Pancreas (tissue), 10 donors: Measurements from ENCODE around the gene TIMELESS. TPM values are rescaled to one million over a fixed set of nuclear protein-coding genes. Genes with fewer than 3 reads are reported as not detected.
A peak's percentile ranks its signal among the peaks of the same experiment; 100 is the strongest.

ENCODE experiments used
- ATAC-seq, 4 donors: fragments of 200-7000 bp; cut with Tn5 transposase; one replicate each; pipeline versions ENCODE4 v1.8.0 to v1.9.1; 2020; ENCODE audit warnings: mild to moderate bottlenecking in 4 of 4, moderate library complexity in 4 of 4
- DNase-seq, 6 donors: peaks; one replicate each; pipeline ENCODE4 v3.0.0-alpha.2; 2020
- FAIRE-seq: peaks from 2 replicates; lab custom pipeline; 2012; peaks lifted over from hg19 to GRCh38; lab: Jason Lieb, UNC
- H3K27ac ChIP-seq, 4 donors: fragments of 200-600 bp; sonication (generic); 1 replicate in 3 of 4; 2 replicates in 1 of 4; pipeline versions ENCODE4 v1.5.0 to v1.8.0; 2020
- H3K27me3 ChIP-seq, 4 donors: fragments of 200-600 bp; one replicate each; pipeline ENCODE4 v1.8.0; 2021
- H3K36me3 ChIP-seq, 3 donors: fragments of 200-600 bp; sonication (generic) in 1 of 3; one replicate each; pipeline versions ENCODE4 v1.5.0 to v1.8.0; 2020 to 2021
- H3K4me1 ChIP-seq, 3 donors: fragments of 200-600 bp; one replicate each; pipeline ENCODE4 v1.8.0; 2021
- H3K4me3 ChIP-seq, 4 donors: fragments of 200-600 bp; sonication (generic) in 2 of 4; one replicate each; pipeline versions ENCODE4 v1.5.0 to v1.8.0; 2020 to 2021
- H3K9me3 ChIP-seq, 4 donors: fragments of 200-600 bp; one replicate each; pipeline ENCODE4 v1.8.0; 2021
- WGBS, 2 donors: extraction: QIAGEN DNeasy Blood & Tissue Kit; methylation state at CpG; one replicate each; pipeline ENCODE4 v1.1.7; 2013; 5-methylcytosine and 5-hydroxymethylcytosine counted together
- intact Hi-C, 3 donors: fragments of 100-400 bp; cut with DNase I; formaldehyde crosslinking; loops; one replicate each; pipeline versions ENCODE4 v1.11.1 to v1.14.2; 2022
- polyA plus RNA-seq, 2 donors: library from polyadenylated mRNA; stranded (reverse); fragments of 200-250 nt; gene quantifications; one replicate each; pipeline ENCODE4 v1.2.3, GENCODE V29; 2013
- total RNA-seq, 6 donors: library from RNA; stranded (reverse); fragmentation: NEBNext Ultra II Directional in 4 of 6; extraction: Animal tissue kit (Norgen Biotek cat#: 25700) in 4 of 6; gene quantifications; one replicate each; pipeline versions ENCODE4 v1.2.1 to v1.2.4, GENCODE V29; 2021 to 2023
- TF ChIP-seq, protein P1 (sequence below), 4 donors: fragments of 200-600 bp; sonication (generic) in 3 of 4; IDR thresholded peaks; one replicate each; pipeline versions ENCODE4 v1.5.0 to v1.8.0; 2021; ENCODE audit warnings: antibody characterized with exemption in 4 of 4
- donor health status: healthy with polysubstance abuse.
- donor health status: DM: no; HTN: no; CAD: no; lungs with moderate emphysema.
- donor health status: DM: no; HTN: no; CAD: no.
- donor health status: control.
- donor health status: control.
- donor health status: Bipolar disorder and iron deficiency.
- donor health status: DM: yes; HTN: yes; CAD: no.
- donor health status: DM: no; HTN: no; CAD: no.
- donor health status: DM: no; HTN: no; CAD: no.
- donor health status: DM: yes; HTN: yes; CAD: no.

TIMELESS gene
- total and polyA plus RNA-seq, 8 donors = 3.7 to 7.6 (median 5.0) TPM

DNA sequence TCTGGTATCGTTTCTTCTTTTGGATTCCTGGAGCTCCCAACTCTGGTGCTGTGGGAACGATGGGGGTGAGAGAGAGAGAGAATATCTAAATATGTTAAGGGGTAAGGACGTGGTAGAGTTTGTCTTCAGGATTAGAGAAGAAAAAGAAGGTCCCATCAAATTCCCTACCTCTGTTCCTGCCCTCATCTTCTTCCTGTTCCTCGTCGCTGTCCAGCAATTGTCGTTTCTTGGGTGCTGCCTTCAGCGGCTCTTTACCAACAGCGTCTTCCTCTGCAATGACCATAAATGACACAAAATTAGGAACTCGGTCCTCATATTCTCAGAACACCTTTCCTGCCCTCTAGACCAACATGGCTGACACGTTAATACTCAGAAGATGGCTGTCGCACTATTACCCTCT, 31.5 kb downstream of the TIMELESS start:
- Histone ChIP-seq H3K36me3 (no peaks in the 10 kb centered on the region), H3K27ac (no peak overlapping the region), H3K4me1 (no peaks in the 10 kb centered on the region), H3K4me3 (no peak overlapping the region), H3K9me3 (no peaks in the 10 kb centered on the region), H3K27me3 (no peaks in the 10 kb centered on the region)
- no peak for DNase-seq
- TF ChIP-seq, protein P1, sequence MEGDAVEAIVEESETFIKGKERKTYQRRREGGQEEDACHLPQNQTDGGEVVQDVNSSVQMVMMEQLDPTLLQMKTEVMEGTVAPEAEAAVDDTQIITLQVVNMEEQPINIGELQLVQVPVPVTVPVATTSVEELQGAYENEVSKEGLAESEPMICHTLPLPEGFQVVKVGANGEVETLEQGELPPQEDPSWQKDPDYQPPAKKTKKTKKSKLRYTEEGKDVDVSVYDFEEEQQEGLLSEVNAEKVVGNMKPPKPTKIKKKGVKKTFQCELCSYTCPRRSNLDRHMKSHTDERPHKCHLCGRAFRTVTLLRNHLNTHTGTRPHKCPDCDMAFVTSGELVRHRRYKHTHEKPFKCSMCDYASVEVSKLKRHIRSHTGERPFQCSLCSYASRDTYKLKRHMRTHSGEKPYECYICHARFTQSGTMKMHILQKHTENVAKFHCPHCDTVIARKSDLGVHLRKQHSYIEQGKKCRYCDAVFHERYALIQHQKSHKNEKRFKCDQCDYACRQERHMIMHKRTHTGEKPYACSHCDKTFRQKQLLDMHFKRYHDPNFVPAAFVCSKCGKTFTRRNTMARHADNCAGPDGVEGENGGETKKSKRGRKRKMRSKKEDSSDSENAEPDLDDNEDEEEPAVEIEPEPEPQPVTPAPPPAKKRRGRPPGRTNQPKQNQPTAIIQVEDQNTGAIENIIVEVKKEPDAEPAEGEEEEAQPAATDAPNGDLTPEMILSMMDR (IDR thresholded peaks at IDR 0.05) = no peak
- no peak for FAIRE-seq
- intact Hi-C loops = no loop called here
- WGBS, 2 donors = 93 to 96% methylated on average over 11 of the region's 11 CpGs
- no peak for ATAC-seq

DNA sequence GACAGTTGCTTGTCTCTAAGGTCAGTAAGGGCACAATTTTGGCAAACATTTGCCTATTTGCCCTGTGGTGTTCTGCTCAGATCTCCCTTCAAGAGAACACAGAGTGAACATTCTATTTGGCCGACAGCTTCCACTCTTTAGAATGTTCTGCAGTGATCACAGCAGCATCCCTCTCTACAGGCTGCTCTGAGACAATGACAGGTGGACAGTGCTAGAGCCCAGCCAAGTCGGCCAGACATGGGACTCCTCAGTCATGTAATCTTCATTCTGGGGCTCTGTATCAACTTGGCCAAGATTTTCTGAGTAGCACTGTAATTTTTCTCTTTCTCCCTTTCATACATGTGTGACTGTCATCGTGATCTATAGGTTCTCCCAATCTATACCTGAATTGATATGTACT, 34.8 kb downstream of the TIMELESS start:
- Histone ChIP-seq H3K27ac (no peak overlapping the region), H3K36me3 (no peaks in the 10 kb centered on the region), H3K9me3 (no peaks in the 10 kb centered on the region), H3K4me1 (no peaks in the 10 kb centered on the region), H3K4me3 (no peak overlapping the region), H3K27me3 (no peaks in the 10 kb centered on the region)
- TF ChIP-seq, protein P1 (IDR thresholded peaks at IDR 0.05) = no peak
- DNase-seq = no peak
- ATAC-seq = no peak
- no peak for FAIRE-seq
- intact Hi-C loops = no loop called here
- 94 to 95% methylated on average over 3 of the region's 3 CpGs for WGBS, 2 donors

DNA sequence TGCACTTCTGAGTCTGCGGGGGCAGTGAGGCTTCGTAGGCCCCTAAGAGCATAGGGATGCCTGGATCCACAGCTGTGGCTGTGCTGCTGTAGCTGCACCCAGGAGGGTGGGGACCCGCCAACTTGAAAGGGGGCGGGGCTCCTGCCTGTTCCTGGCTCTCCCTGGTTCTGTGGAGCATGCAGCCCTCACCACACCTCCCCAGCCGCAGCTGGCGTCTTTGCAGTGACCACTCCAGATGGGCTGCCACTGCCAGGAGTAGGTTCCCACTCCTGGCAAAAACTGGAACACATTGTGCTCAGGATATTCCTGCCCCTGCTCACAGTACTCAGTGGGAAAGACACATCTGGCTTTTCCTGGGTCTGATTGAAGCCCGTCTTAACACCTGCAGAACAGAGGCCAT, 35.8 kb downstream of the TIMELESS start:
- Histone ChIP-seq H3K27me3 (no peaks in the 10 kb centered on the region), H3K4me3 (no peak overlapping the region), H3K36me3 (no peaks in the 10 kb centered on the region), H3K9me3 (no peaks in the 10 kb centered on the region), H3K4me1 (no peaks in the 10 kb centered on the region), H3K27ac (no peak overlapping the region)
- peak; percentile 46 to 87 (median 76) for ATAC-seq
- intact Hi-C loops = no loop called here
- WGBS, 2 donors = 56 to 65% methylated on average over 7 of the region's 7 CpGs
- peak; percentile 18 to 80 (median 68) for DNase-seq
- TF ChIP-seq, protein P1 (IDR thresholded peaks at IDR 0.05) = no peak
- FAIRE-seq = no peak

DNA sequence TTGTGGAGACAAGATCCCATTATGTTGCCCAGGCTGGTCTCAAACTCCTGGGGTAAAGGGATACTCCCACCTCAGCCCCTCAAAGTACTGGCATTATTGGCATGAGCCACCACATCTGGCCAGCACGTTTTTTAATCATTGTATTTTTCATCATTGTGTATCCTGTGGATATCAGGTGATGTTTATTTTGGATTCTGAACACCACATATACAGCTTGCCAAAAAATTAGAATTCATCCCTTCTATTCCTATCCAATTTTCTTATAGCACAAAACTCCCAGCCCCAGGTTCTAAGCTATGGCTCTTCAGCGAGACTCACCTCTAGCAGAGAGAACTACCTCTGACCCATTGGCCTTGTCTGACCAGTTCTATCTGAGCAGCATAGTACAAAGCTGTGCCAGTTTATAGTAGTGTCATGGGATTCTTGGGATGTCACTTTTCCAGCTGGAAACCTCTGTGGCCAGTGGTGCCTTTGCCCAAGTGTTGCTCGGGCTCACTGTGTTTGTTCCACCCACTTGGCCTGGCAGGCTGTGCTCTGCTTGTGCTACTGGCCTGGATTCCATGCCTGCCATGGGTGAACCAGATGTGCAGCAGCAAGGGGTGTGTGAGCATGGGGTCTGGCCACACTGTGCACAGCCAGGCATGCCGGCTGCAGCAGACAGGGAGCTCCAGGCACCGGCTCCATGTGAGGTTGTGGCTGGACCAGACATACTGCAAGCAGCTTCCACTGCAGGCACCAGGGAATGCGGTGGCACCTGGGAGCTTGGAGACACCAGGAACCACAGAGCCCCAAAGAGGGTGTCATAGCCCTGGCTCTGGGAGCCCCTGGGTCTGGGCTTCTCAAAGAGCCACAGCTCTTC, 37.2 kb downstream of the TIMELESS start:
- ATAC-seq = peak in 1 of 4 donors; percentile 22
- WGBS, 2 donors = 77 to 79% methylated on average over 6 of the region's 6 CpGs

More for the DNA sequence above, 37.2 kb downstream of the TIMELESS start:
- Histone ChIP-seq H3K4me1 (no peaks in the 10 kb centered on the region), H3K9me3 (no peaks in the 10 kb centered on the region), H3K4me3 (no peak overlapping the region), H3K36me3 (no peaks in the 10 kb centered on the region), H3K27me3 (no peaks in the 10 kb centered on the region), H3K27ac (no peak overlapping the region)
- intact Hi-C loops = no loop called here
- DNase-seq = no peak
- FAIRE-seq = no peak
- TF ChIP-seq, protein P1 (IDR thresholded peaks at IDR 0.05) = no peak
